ENCODE data around the gene TLK2. TPM values are rescaled to one million over a fixed set of nuclear protein-coding genes. Genes with fewer than 3 reads are reported as not detected.
"Not testable (repeated sequence)": the region's sequence is repeated elsewhere in the genome, so short reads cannot be mapped to it uniquely, and the experiment has no call there.

Gene TLK2
- total RNA-seq, 3 donors from 2014 or later, result 39.8 to 59.0 (median 42.0) TPM

DNA sequence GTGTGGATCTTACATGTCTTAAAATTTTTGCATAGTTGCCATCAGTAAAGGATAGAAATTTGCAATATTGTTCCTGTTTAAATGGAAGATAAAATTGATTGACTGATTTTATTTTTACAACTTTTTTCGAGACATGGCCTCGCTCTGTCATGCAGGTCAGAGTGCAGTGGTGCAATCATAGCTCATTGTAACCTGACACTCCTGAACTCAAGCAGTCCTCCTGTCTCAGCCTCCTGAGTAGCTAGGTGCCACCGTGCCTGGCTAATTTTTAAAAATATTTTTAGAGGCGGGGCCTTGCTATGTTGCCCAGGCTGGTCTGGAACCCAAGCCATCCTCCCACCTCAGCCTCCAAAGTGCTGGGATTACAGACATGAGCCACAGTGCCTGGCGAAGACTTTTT lies 42.7 kb downstream of the TLK2 start:
- H3K4me1 ChIP-seq; H3K9me3 ChIP-seq; intact Hi-C loops (cut with DNase I; ENCODE audit: low total_unique reads); H3K36me3 ChIP-seq; H3K4me3 ChIP-seq; H3K27me3 ChIP-seq; H3K27ac ChIP-seq; DNase-seq (ENCODE audit: low spot score in 2 of 2): not testable (repeated sequence)

DNA sequence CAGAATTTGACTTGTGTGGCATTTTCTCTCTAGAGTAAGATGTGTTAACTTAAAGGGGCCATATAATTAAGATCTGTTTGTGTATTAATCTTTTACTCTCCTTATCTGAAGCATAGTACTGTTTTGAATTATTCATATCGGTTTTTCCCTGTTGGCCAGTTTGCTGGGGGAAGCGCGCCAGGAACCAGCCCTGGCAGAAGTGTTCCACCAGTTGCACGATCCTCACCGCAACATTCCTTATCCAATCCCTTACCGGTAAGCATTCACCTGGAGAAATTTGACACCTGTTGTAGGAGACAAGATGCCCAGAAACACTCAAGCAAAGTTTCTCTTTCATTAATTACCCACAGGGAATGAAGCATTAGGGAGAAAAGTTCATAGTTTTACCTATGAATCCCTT lies 45.5 kb downstream of the TLK2 start:
- H3K4me3 ChIP-seq, result not testable (repeated sequence)

DNA sequence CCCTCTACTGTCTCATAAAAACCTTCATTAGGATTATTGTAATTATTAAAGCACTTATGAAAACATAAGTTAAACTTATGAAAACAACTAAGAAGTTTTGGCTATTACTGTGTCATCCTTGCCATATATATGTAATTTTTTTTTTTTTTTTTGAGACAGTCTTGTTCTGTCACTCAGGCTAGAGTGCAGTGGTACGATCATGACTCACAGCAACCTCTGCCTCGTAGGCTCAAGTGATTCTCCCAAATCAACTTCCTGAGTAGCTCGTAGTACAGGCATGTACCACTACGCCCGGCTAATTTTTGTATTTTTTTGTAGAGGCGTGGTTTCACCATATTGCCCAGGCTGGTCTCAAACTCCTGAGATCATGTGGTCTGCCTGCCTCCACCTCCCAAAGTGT lies 46.7 kb downstream of the TLK2 start:
- intact Hi-C loops (cut with DNase I; ENCODE audit: low total_unique reads); H3K27me3 ChIP-seq; H3K27ac ChIP-seq; H3K4me3 ChIP-seq; H3K4me1 ChIP-seq; DNase-seq (ENCODE audit: low spot score in 2 of 2); H3K9me3 ChIP-seq; H3K36me3 ChIP-seq: not testable (repeated sequence)

More for the DNA sequence above, 45.5 kb downstream of the TLK2 start:
- intact Hi-C loops (cut with DNase I; ENCODE audit: low total_unique reads); DNase-seq (ENCODE audit: low spot score in 2 of 2); H3K27me3 ChIP-seq; H3K27ac ChIP-seq; H3K9me3 ChIP-seq; H3K4me1 ChIP-seq; H3K36me3 ChIP-seq: not testable (repeated sequence)

DNA sequence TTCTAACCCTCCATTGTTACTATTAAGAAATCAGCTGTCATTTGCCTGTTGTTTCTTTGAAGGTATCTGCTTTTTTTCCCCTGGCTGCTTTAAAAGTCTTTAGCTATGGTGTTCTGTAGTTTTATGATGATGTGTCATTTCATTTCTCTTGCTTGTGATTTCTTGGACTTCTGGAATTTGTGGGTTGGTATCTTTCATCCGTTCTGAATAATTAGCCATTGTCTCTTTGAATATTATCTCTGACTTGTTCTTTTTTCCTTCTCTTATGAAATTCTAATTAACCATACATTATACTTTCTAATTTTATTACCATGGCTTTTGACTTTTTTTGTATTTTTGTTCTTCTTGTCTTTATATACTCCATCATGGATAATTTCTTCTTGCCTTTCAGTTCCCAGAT lies 52.3 kb downstream of the TLK2 start:
- H3K27me3 ChIP-seq; H3K27ac ChIP-seq; H3K4me3 ChIP-seq; H3K36me3 ChIP-seq; intact Hi-C loops (cut with DNase I; ENCODE audit: low total_unique reads); DNase-seq (ENCODE audit: low spot score in 2 of 2); H3K9me3 ChIP-seq; H3K4me1 ChIP-seq: not testable (repeated sequence)

DNA sequence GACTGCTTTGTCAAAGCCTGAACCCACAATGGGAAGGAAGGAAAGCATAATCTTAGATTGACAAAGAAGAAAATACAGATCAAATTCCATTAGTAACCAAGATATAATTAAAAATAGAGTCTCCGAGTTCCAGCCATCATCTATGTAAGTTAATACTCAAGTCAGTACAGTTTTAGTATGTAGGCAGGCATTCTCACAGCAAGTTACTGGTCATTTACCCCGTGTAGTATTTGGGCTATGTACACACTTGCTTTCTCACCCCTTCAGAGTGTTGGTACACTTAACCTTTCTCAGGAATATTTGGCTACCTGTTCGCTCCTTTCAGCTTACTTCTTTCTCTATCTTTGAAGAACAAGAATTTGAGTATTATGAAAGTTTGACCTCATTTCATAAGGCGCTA lies 57.9 kb downstream of the TLK2 start:
- H3K4me3 ChIP-seq; DNase-seq (ENCODE audit: low spot score in 2 of 2); H3K9me3 ChIP-seq; intact Hi-C loops (cut with DNase I; ENCODE audit: low total_unique reads); H3K27me3 ChIP-seq; H3K36me3 ChIP-seq; H3K27ac ChIP-seq; H3K4me1 ChIP-seq: not testable (repeated sequence)

DNA sequence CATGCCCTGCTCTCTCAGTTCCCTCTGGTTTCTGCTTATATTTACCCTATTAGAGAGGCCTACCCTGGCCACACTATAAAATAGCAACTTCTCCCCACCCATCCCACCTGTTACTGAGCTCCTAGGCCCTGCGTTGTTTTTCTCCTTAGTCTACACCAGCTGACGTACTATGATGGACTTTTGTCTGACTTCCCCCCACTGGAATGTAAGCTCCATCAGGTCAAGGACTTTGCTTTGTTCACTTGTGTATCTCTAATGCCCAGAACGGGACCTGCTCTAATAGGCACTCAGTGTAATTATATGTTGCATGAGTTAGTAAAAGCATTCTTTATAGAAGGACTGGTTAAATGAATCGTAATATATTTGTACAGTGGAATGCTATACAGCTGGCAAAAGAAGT lies 62.4 kb downstream of the TLK2 start:
- H3K9me3 ChIP-seq; H3K4me1 ChIP-seq; H3K27ac ChIP-seq; DNase-seq (ENCODE audit: low spot score in 2 of 2); intact Hi-C loops (cut with DNase I; ENCODE audit: low total_unique reads); H3K36me3 ChIP-seq; H3K4me3 ChIP-seq; H3K27me3 ChIP-seq: not testable (repeated sequence)

DNA sequence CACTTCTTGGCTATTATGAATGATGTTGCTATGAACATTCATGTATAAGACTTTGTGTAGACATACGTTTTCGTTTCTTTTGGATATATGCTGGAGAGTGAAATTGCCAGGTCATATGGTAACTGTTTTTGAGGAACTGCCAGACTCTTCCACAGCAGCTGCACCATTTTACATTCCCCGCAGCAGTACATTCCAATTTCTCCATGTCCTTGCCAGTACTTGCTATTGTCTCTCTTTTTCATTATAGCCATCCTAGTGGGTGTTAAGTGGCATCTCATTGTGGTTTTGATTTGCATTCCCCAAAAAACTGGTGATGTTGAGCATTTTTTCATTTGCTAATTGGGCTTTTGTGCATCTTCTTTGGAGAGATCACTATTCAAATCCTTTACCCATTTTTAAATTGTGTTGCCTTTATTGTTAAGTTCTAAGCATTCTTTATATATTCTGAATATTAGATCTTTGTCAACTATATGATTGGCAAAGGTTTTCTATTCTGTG lies 64.7 kb downstream of the TLK2 start:
- intact Hi-C loops (cut with DNase I; ENCODE audit: low total_unique reads); H3K4me3 ChIP-seq; H3K36me3 ChIP-seq; H3K27me3 ChIP-seq; H3K9me3 ChIP-seq; H3K27ac ChIP-seq; DNase-seq (ENCODE audit: low spot score in 2 of 2); H3K4me1 ChIP-seq: not testable (repeated sequence)

DNA sequence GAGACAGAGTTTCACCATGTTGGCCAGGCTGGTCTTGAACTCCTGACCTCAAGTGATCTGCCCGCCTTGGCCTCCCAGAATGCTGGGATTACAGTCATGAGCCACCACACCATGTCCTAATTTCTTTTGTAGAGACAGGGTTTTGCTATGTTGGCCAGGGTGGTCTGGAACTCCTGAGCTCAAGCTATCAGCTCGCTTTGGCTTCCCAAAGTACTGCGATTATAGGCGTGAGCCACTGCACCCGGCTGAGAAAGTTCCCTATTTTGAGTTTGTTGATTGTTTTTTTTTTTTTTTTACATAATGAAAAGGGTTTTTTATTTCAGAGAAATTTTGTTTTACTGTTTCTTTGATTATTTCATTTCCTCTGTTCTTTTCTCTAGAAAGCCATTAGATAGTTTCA lies 67.4 kb downstream of the TLK2 start:
- H3K27me3 ChIP-seq; H3K4me3 ChIP-seq; H3K9me3 ChIP-seq; intact Hi-C loops (cut with DNase I; ENCODE audit: low total_unique reads); H3K4me1 ChIP-seq; H3K36me3 ChIP-seq; DNase-seq (ENCODE audit: low spot score in 2 of 2); H3K27ac ChIP-seq: not testable (repeated sequence)

DNA sequence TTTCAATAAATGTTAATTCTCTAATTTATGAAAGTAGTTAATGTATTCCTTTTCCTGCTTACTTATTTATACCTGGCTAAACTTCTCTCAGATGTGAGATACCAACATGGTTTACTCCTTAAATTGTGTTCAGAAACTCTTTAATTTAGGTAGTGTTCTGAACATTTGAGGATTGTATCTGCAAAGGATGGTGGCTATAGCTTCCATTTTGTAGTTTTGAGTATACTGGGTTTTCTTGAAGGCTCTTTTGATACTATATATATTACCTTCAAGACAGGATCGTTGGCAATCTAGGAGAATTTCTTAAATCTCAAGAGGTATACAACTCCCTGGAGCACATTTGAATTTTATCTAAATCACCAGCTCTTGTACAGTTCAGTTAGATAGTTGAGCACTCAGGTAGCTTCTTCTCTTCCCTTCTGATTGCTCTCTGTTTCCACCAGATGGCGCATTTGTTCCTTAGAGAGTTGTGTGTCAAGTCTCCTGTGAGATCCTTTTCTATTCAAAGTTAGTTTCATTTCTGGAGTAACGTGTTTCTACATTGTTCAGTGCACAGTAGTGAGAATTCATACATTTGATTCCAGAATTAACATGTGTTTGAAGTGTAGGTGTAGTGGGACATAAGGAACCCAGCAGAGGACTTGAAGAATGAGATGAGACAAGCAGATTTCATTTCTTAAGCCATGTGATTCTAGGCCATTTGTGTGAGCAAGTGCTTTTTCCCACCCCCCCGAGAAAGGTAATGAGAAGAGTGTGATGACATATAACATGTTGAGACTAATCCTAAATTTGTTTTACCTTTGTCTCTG lies 74.4 kb downstream of the TLK2 start:
- Histone ChIP-seq H3K27ac (peak overlapping the region in 1 of 2 donors; percentile 32), H3K4me3 (peak overlapping the region in 1 of 3 donors; percentile 33)
- intact Hi-C loops (cut with DNase I; ENCODE audit: low total_unique reads); H3K9me3 ChIP-seq; H3K27me3 ChIP-seq; H3K36me3 ChIP-seq; DNase-seq (ENCODE audit: low spot score in 2 of 2); H3K4me1 ChIP-seq: not testable (repeated sequence)
- TF ChIP-seq, protein P1, sequence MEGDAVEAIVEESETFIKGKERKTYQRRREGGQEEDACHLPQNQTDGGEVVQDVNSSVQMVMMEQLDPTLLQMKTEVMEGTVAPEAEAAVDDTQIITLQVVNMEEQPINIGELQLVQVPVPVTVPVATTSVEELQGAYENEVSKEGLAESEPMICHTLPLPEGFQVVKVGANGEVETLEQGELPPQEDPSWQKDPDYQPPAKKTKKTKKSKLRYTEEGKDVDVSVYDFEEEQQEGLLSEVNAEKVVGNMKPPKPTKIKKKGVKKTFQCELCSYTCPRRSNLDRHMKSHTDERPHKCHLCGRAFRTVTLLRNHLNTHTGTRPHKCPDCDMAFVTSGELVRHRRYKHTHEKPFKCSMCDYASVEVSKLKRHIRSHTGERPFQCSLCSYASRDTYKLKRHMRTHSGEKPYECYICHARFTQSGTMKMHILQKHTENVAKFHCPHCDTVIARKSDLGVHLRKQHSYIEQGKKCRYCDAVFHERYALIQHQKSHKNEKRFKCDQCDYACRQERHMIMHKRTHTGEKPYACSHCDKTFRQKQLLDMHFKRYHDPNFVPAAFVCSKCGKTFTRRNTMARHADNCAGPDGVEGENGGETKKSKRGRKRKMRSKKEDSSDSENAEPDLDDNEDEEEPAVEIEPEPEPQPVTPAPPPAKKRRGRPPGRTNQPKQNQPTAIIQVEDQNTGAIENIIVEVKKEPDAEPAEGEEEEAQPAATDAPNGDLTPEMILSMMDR (IDR thresholded peaks at IDR 0.05), result peak in 2 of 3 donors; percentile 43 to 66

DNA sequence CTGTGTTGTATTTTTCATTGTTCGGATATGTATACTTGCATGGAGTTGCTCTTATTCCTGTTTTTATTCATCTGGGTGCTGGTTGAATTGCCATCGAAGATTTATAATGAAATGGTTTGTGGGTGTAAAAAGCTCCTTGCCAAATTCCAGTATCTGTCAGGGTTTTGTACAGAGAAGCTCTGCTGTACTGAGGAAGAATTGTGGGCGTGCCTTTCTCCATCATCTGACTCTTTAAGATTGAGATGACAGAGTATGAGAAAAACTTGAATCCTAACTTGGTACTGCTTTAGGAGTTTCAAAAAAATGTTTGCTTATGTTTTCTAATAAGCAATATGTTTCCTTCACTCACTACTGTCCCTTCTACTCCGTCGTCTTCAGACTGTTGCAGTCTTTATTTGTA lies 78.9 kb downstream of the TLK2 start:
- H3K27me3 ChIP-seq; H3K4me3 ChIP-seq; H3K36me3 ChIP-seq; DNase-seq (ENCODE audit: low spot score in 2 of 2); intact Hi-C loops (cut with DNase I; ENCODE audit: low total_unique reads); H3K4me1 ChIP-seq; H3K9me3 ChIP-seq; H3K27ac ChIP-seq: not testable (repeated sequence)

DNA sequence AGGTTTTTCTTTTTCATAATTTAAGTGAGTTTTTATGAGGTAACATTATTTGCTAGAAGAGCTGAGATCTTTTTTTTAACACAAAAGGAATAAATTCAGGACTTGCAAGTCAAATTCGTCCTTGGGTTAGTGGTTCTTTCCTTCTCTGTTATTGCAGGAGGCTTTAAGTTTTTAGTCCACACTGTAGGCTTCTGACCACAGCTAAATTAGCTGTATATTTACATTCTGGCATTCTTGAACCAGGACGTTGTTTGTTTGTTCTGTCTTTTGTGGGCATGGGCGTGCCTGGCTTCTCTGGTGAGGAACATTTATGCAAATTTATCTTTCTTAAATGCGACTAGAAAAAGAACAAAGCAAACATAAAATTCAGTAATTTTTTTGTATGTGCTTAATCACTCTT lies 80.3 kb downstream of the TLK2 start:
- DNase-seq (ENCODE audit: low spot score in 2 of 2); H3K4me3 ChIP-seq; H3K36me3 ChIP-seq; intact Hi-C loops (cut with DNase I; ENCODE audit: low total_unique reads); H3K9me3 ChIP-seq; H3K4me1 ChIP-seq; H3K27ac ChIP-seq; H3K27me3 ChIP-seq: not testable (repeated sequence)

DNA sequence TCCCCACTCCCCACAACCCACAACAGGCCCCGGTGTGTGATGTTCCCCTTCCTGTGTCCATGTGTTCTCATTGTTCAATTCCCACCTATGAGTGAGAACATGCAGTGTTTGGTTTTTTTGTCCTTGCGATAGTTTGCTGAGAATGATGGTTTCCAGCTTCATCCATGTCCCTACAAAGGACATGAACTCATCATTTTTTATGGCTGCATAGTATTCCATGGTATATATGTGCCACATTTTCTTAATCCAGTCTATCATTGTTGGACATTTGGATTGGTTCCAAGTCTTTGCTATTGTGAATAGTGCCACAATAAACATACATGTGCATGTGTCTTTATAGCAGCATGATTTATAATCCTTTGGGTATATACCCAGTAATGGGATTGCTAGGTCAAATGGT lies 82.3 kb downstream of the TLK2 start:
- H3K4me3 ChIP-seq; H3K27me3 ChIP-seq; intact Hi-C loops (cut with DNase I; ENCODE audit: low total_unique reads); H3K36me3 ChIP-seq; H3K27ac ChIP-seq; DNase-seq (ENCODE audit: low spot score in 2 of 2); H3K4me1 ChIP-seq; H3K9me3 ChIP-seq: not testable (repeated sequence)
